ENCODE results near the gene POLR2E.

GRCh38 chr19:1110809-1111640 is 15.8 kb upstream of the POLR2E start:
- TF ChIP-seq CTCF (IDR thresholded peaks at IDR 0.05 in 8 of 11, conservative IDR thresholded peaks at IDR 0.05 in 3 of 11) = no peak
- TF ChIP-seq POLR2AphosphoS5 (IDR thresholded peaks at IDR 0.05) = peak in 1 of 3 donors; percentile 55
